OCI-LY3 (cell line): Measurements from ENCODE around the gene VAC14.

Experiments used
- EZH2phosphoT487 ChIP-seq: fragments of 200-600 bp; shearing (Covaris generic); IDR thresholded peaks from 2 replicates; pipeline ENCODE4 v1.6.1; 2018; ENCODE audit warnings: antibody characterized with exemption, mixed run types, low read depth
- TF ChIP-seq, protein P1 (sequence below): fragments of 200-600, 300-600 bp; sonication (generic); IDR thresholded peaks from 2 replicates; pipeline ENCODE4 v1.5.1; 2014; ENCODE audit warnings: antibody characterized with exemption, low read length, low read depth

DNA sequence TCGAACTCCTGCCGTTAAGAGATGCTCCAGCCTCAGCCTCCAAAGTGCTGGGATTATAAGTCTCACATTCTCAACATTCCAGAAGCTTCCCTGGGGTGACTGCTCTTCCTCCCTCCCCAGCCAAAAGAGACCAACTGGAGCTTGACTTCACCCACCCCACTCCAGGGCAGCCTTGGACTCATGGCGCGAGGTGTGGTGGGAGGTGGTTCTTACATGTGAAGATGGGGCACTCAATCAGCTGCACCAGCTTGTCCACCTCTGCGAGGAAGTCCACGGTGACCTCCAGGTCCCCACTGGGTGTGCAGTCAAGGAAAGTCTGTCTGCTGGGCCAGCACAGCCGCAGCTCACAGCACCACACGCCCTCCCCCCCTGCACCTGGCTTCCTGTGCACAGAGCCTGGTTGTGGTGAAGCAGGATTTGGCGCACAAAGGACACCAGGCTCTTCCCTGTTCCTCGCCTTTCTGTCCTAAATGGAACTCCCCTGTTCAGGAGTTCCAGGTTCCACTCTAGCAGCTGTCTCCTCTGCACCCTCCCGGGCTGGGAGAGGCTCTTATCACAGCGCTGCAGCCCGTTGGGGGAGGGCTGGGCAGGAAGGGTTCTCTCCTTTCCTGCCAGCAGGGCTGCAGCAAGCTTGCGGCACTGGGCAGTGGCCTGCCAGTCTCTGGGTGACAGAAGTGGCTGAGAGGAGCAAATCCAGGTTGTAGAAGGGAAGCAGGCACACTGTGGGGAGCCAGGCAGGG lies 105.5 kb downstream of the VAC14 start:
- TF ChIP-seq EZH2phosphoT487: no peak
- TF ChIP-seq, protein P1, sequence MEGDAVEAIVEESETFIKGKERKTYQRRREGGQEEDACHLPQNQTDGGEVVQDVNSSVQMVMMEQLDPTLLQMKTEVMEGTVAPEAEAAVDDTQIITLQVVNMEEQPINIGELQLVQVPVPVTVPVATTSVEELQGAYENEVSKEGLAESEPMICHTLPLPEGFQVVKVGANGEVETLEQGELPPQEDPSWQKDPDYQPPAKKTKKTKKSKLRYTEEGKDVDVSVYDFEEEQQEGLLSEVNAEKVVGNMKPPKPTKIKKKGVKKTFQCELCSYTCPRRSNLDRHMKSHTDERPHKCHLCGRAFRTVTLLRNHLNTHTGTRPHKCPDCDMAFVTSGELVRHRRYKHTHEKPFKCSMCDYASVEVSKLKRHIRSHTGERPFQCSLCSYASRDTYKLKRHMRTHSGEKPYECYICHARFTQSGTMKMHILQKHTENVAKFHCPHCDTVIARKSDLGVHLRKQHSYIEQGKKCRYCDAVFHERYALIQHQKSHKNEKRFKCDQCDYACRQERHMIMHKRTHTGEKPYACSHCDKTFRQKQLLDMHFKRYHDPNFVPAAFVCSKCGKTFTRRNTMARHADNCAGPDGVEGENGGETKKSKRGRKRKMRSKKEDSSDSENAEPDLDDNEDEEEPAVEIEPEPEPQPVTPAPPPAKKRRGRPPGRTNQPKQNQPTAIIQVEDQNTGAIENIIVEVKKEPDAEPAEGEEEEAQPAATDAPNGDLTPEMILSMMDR: no peak
